Measurements from ENCODE around the gene NMRK2.

Gene NMRK2

GRCh38 chr19:3981736-3982681, 49.1 kb downstream of the NMRK2 start:
- DNase-seq (ENCODE audit: insufficient read length, low spot score) (no peak), FAIRE-seq (no peak)

DNA sequence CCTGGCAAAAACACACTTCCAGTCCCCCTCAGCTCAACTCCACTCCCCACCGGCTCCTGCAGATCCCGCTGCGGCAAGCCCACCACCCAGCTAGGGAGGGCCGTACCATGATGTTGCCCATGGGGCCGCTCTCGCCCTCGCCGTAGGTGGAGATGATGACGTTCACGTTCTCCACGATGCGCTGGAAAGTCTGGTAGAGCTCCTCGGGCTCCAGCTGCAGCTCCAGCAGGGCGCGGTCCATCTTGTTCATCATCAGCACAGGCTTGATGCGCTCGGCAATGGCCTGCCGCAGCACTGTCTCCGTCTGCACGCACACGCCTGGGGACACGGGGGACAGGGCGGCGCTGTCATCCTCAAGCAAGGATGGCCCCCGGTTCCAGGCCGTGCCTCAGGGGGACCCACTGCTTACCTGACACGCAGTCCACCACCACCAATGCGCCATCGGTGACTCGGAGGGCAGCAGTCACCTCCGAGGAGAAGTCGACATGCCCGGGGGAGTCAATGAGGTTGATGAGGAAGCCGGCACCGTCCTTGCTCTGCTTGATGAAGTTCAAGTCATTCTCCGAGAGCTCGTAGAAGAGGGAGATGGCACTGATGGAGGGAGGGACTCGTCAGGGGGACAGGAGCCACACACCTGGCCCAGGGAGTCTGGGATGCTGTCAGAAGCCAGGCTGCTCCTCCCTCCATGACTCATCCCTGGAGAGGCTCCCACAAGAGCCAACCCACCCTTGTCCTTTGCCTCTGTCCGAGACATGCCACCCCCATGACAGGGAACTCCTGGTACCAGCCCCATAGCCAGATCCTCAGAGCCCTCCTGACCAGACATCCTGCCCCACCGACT, 50.1 kb downstream of the NMRK2 start:
- peak; percentile 23 for DNase-seq (ENCODE audit: insufficient read length, low spot score)
- FAIRE-seq: no peak

More at GRCh38 chr19:3981736-3982681, 49.1 kb downstream of the NMRK2 start:
- TF ChIP-seq PAX5 (IDR thresholded peaks at IDR 0.05; ENCODE audit: insufficient read depth, low read length, severe bottlenecking) (no peak), POLR2AphosphoS5 (IDR thresholded peaks at IDR 0.05; ENCODE audit: low read depth, low read length) (peak; percentile 19)

GRCh38 chr19:3983542-3983914, 50.7 kb downstream of the NMRK2 start:
- no peak for TF ChIP-seq PAX5 (IDR thresholded peaks at IDR 0.05; ENCODE audit: insufficient read depth, low read length, severe bottlenecking)
- TF ChIP-seq POU2F2 (IDR thresholded peaks at IDR 0.05; ENCODE audit: low read depth, low read length): no peak
- no peak for TF ChIP-seq SPI1 (IDR thresholded peaks at IDR 0.05; ENCODE audit: low read depth, low read length)
- TF ChIP-seq POLR2A (IDR thresholded peaks at IDR 0.05; ENCODE audit: low read depth, low read length): no peak
- no peak for TF ChIP-seq POLR2AphosphoS5 (IDR thresholded peaks at IDR 0.05; ENCODE audit: low read depth, low read length)
- no peak for TF ChIP-seq TAF1 (IDR thresholded peaks at IDR 0.05; ENCODE audit: low read depth, low read length)
- FAIRE-seq (no peak), DNase-seq (ENCODE audit: insufficient read length, low spot score) (no peak)

More for the DNA sequence above, 50.1 kb downstream of the NMRK2 start:
- TF ChIP-seq POLR2AphosphoS5 (IDR thresholded peaks at IDR 0.05; ENCODE audit: low read depth, low read length) (no peak), SPI1 (IDR thresholded peaks at IDR 0.05; ENCODE audit: low read depth, low read length) (no peak), PAX5 (IDR thresholded peaks at IDR 0.05; ENCODE audit: insufficient read depth, low read length, severe bottlenecking) (no peak), POLR2A (IDR thresholded peaks at IDR 0.05; ENCODE audit: low read depth, low read length) (0 out of 2 replicates have a peak, but pooled peaks have one; percentile 32)

DNA sequence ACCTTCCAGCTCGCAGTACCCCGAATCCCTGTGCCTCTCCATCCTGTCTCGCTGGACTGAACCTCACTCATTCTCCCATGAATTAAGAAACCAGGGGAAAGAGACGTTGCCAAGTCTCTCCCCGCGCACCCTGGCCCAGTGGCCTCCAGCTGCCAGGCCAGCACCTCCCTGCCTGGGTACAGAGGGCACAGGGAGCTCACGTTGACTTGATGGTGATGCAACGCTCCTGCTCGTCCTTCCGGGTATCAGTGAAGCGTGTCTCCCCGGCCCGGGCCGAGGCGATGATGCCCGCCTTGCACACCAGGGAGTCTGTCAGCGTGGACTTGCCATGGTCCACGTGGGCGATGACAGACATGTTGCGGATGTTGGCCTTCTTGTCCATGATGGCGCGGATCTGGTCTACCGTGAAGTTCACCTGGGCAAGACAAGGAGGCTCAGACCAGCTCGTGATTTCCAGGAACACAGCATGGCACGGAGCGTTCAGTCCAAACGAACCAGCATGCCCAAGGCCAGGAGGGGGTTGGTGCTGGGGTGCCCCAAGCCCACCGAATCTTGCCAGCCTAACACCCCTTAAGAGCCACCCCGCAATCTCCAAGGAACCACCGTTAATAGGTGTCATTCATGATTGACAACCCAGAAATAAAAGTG, 51.2 kb downstream of the NMRK2 start:
- TF ChIP-seq PAX5 (IDR thresholded peaks at IDR 0.05; ENCODE audit: insufficient read depth, low read length, severe bottlenecking) (no peak), TAF1 (IDR thresholded peaks at IDR 0.05; ENCODE audit: low read depth, low read length) (no peak), POLR2A (IDR thresholded peaks at IDR 0.05; ENCODE audit: low read depth, low read length) (peak; percentile 19; the same call in 1 of the 2 replicates), POU2F2 (IDR thresholded peaks at IDR 0.05; ENCODE audit: low read depth, low read length) (no peak), POLR2AphosphoS5 (IDR thresholded peaks at IDR 0.05; ENCODE audit: low read depth, low read length) (no peak)
- DNase-seq (ENCODE audit: insufficient read length, low spot score) (peak; percentile 42), FAIRE-seq (peak; percentile 40)

GRCh38 chr19:3984584-3984907, 51.7 kb downstream of the NMRK2 start:
- DNase-seq (ENCODE audit: insufficient read length, low spot score) (peak; percentile 14), FAIRE-seq (no peak)
- TF ChIP-seq TAF1 (IDR thresholded peaks at IDR 0.05; ENCODE audit: low read depth, low read length): no peak
- no peak for TF ChIP-seq PAX5 (IDR thresholded peaks at IDR 0.05; ENCODE audit: insufficient read depth, low read length, severe bottlenecking)
- TF ChIP-seq POU2F2 (IDR thresholded peaks at IDR 0.05; ENCODE audit: low read depth, low read length): no peak
- no peak for TF ChIP-seq SPI1 (IDR thresholded peaks at IDR 0.05; ENCODE audit: low read depth, low read length)
- no peak for TF ChIP-seq POLR2A (IDR thresholded peaks at IDR 0.05; ENCODE audit: low read depth, low read length)
- TF ChIP-seq POLR2AphosphoS5 (IDR thresholded peaks at IDR 0.05; ENCODE audit: low read depth, low read length): no peak

DNA sequence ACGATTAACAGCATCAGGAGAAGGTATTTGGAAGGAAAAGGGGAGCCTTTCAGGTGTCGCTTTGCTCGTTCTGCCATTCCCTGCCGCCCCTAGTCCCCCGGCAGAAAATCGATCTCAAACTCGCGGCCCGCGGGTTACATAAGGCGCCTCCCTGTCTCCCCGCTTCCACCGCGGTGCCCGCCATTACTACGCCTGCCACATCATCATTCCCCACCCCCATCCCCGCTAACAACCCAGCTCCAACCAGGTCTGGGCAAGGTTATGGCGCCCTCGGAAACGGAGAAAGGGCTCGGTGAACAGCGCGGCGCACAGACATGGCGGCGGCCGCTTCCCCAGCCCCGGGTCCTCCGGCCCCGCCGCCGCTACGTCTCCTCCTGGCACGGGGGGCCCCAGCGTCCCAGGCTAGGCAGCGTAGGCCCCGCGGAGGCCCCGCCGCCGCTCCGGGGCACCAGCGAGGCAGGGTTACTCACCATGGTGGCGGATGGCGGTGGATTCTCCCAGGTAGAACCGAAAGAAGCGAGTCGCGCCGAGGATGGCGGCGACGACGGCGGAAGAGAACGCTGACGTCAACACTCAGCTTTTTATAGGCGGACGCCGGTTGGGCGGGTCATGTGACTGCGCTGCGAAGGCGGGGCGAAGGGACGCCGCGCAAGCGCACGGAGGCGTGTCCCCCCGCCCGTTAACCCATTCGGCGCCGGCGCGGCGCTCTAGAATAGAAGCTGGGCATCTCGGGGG, 52.2 kb downstream of the NMRK2 start, which contains the start of gene EEF2:
Gene EEF2, minus strand, starts transcription at position 556 of the 735 bp plus-strand sequence. Its CDS starts 83 bp downstream, at position 473.
- peak; percentile 84 for DNase-seq (ENCODE audit: insufficient read length, low spot score)

GRCh38 chr19:3985643-3986259, 52.9 kb downstream of the NMRK2 start:
- TF ChIP-seq POLR2A (IDR thresholded peaks at IDR 0.05; ENCODE audit: low read depth, low read length): no peak
- no peak for TF ChIP-seq POU2F2 (IDR thresholded peaks at IDR 0.05; ENCODE audit: low read depth, low read length)
- TF ChIP-seq TAF1 (IDR thresholded peaks at IDR 0.05; ENCODE audit: low read depth, low read length): no peak
- FAIRE-seq (no peak), DNase-seq (ENCODE audit: insufficient read length, low spot score) (no peak)

More for the DNA sequence above, 52.2 kb downstream of the NMRK2 start, which contains the start of gene EEF2:
- peak; percentile 100 for TF ChIP-seq TAF1 (IDR thresholded peaks at IDR 0.05; ENCODE audit: low read depth, low read length)
- peak; percentile 86 for TF ChIP-seq PAX5 (IDR thresholded peaks at IDR 0.05; ENCODE audit: insufficient read depth, low read length, severe bottlenecking)
- peak; percentile 100 for TF ChIP-seq POLR2AphosphoS5 (IDR thresholded peaks at IDR 0.05; ENCODE audit: low read depth, low read length)
- peak; percentile 100 for TF ChIP-seq POLR2A (IDR thresholded peaks at IDR 0.05; ENCODE audit: low read depth, low read length)
- TF ChIP-seq POU2F2 (IDR thresholded peaks at IDR 0.05; ENCODE audit: low read depth, low read length): peak; percentile 92
- no peak for TF ChIP-seq SPI1 (IDR thresholded peaks at IDR 0.05; ENCODE audit: low read depth, low read length)
- peak; percentile 94 for FAIRE-seq

- TF ChIP-seq POLR2AphosphoS5 (IDR thresholded peaks at IDR 0.05; ENCODE audit: low read depth, low read length) (no peak), SPI1 (IDR thresholded peaks at IDR 0.05; ENCODE audit: low read depth, low read length) (peak; percentile 19; the same call in 1 of the 2 replicates)
- DNase-seq (ENCODE audit: insufficient read length, low spot score) (peak; percentile 32), FAIRE-seq (peak; percentile 60)
These were observed 53.6 kb downstream of the NMRK2 start for GRCh38 chr19:3986260-3987041.

Data from GM12891 (cell line).